Duodenal mucosa (tissue), 2 donors: ENCODE results near the gene MMP21.

Experiments used
- H3K27ac ChIP-seq: one replicate; pipeline ENCODE4 v1.7.0; 2013; ENCODE audit warnings: low read depth, low read length
- H3K27me3 ChIP-seq, 2 donors: one replicate each; pipeline ENCODE4 v1.7.0; 2013; ENCODE audit warnings: low read length in 2 of 2, control low read depth in 1 of 2; ENCODE audit not compliant: insufficient read depth in 2 of 2, control insufficient read depth in 1 of 2
- H3K36me3 ChIP-seq, 2 donors: one replicate each; pipeline ENCODE4 v1.7.0; 2013; ENCODE audit warnings: low read length in 2 of 2, control low read depth in 1 of 2; ENCODE audit not compliant: insufficient read depth in 2 of 2, control insufficient read depth in 1 of 2
- H3K4me1 ChIP-seq, 2 donors: one replicate each; pipeline ENCODE4 v1.7.0; 2013; ENCODE audit warnings: low read length in 2 of 2, control low read depth in 1 of 2; ENCODE audit not compliant: insufficient read depth in 2 of 2, control insufficient read depth in 1 of 2
- H3K4me3 ChIP-seq, 2 donors: one replicate each; pipeline ENCODE4 v1.7.0; 2013; ENCODE audit warnings: low read length in 2 of 2, low read depth in 1 of 2
- H3K9ac ChIP-seq, 2 donors: one replicate each; pipeline ENCODE4 v1.7.0; 2013; ENCODE audit warnings: low read length in 2 of 2, low read depth in 1 of 2
- H3K9me3 ChIP-seq, 2 donors: one replicate each; pipeline ENCODE4 v1.7.0; 2013; ENCODE audit warnings: low read length in 2 of 2, control low read depth in 1 of 2; ENCODE audit not compliant: control insufficient read depth in 1 of 2

Gene MMP21

DNA sequence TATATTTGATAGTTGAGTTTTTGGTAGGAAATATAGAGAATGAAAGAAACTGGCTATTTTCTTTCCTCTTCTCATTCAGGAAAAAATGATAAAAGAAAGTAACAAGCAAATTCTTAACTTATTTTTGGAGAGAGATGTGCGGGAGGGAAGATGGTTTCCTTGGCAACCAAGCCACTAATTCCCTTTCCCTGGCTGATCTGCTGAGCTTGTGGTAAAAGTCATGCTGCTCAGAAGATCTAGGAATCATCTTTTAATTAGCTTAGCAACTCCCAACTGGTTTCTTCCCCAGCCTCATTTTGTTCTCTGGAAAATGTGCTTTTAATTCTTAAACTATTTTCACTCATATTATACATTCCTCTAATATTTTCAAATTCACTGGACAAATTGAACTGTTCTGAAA is 35.6 kb upstream of the MMP21 start:
- Histone ChIP-seq H3K9me3 (no peaks in the 10 kb centered on the region), H3K36me3 (peaks cover 9 to 63% of the 10 kb centered on the region in 2 donors), H3K27me3 (no peaks in the 10 kb centered on the region), H3K4me3 (no peak overlapping the region), H3K27ac (no peak overlapping the region), H3K9ac (no peak overlapping the region), H3K4me1 (no peaks in the 10 kb centered on the region)

DNA sequence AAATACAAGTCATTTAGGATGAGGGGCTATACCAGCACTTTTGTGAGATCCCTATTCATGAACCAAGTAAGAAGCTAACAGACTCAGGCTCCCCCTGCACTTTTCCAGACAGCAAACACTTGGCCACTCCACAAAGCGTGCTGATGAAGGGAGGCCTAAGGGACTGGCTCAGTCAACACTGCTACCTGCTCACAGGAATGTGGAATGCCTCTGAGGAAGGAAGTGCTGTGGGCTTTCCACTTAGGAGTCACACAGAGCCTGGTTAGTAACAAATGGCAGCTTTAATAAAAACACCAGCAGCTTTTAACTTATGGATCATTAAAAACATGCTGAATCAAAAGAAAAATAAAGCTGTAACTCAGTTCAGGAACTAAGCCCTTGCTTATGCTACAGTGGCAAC is 32.4 kb upstream of the MMP21 start:
- Histone ChIP-seq H3K27me3 (no peaks in the 10 kb centered on the region), H3K4me3 (no peak overlapping the region), H3K4me1 (no peaks in the 10 kb centered on the region), H3K27ac (no peak overlapping the region), H3K9me3 (no peaks in the 10 kb centered on the region), H3K9ac (no peak overlapping the region), H3K36me3 (peaks cover 11 to 55% of the 10 kb centered on the region in 2 donors)

- Histone ChIP-seq H3K9me3 (no peaks in the 10 kb centered on the region), H3K27me3 (no peaks in the 10 kb centered on the region), H3K4me3 (no peak overlapping the region), H3K9ac (no peak overlapping the region), H3K4me1 (no peaks in the 10 kb centered on the region), H3K36me3 (peaks cover 7 to 61% of the 10 kb centered on the region in 2 donors), H3K27ac (no peak overlapping the region)
These were observed 27.1 kb upstream of the MMP21 start for GRCh38 chr10:125802739-125803138.

- Histone ChIP-seq H3K27me3 (no peaks in the 10 kb centered on the region), H3K9me3 (no peaks in the 10 kb centered on the region), H3K4me1 (no peaks in the 10 kb centered on the region), H3K9ac (no peak overlapping the region), H3K27ac (no peak overlapping the region), H3K36me3 (peaks cover 7 to 62% of the 10 kb centered on the region in 2 donors), H3K4me3 (no peak overlapping the region)
These were observed 26.5 kb upstream of the MMP21 start for GRCh38 chr10:125802131-125802530.

GRCh38 chr10:125801574-125801973 is 26.0 kb upstream of the MMP21 start:
- no peaks in the 10 kb centered on the region for H3K27me3 ChIP-seq
- H3K4me1 ChIP-seq = no peaks in the 10 kb centered on the region
- H3K9me3 ChIP-seq = no peaks in the 10 kb centered on the region
- peaks cover 7 to 59% of the 10 kb centered on the region in 2 donors for H3K36me3 ChIP-seq
- H3K27ac ChIP-seq = no peak overlapping the region
- no peak overlapping the region for H3K4me3 ChIP-seq
- H3K9ac ChIP-seq = no peak overlapping the region

DNA sequence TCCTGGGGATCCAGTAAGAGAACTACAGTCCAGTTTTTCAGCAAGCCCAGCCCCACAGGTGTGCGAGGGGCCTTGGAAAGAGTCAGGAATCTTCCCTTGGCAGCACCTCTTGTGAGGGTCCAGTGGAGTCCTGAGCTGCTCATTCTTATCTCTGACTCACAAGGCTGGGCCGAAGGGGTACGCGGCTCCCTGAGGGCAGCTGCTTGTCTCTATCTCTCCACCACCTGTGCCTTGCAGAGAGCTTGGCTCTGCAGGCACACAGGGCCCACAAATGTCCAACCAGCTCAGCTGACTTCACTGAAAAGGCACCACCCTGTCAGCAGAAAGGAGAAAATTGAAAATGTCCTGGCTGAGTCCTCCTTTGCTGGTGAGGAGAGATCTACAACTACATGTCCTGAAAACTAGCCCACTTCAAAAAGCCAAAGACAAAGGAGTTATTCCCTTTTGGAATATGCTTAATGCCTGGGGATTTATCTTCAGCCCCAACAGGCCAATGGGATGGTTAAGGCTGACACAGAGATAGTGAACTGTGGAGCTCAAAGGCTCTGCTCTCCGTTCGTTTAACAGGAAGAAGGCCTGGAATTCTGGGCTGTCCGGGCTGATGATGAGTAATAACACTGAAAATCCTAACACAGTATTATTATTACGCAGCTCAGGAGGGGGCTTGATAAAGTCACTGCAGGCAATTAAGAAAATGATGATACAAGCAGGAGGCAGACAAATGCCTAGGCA is 24.0 kb upstream of the MMP21 start:
- H3K27ac ChIP-seq = no peak overlapping the region
- no peaks in the 10 kb centered on the region for H3K27me3 ChIP-seq
- H3K4me1 ChIP-seq = no peaks in the 10 kb centered on the region
- no peak overlapping the region for H3K9ac ChIP-seq
- H3K36me3 ChIP-seq = peaks cover 6 to 58% of the 10 kb centered on the region in 2 donors
- no peak overlapping the region for H3K4me3 ChIP-seq
- no peaks in the 10 kb centered on the region for H3K9me3 ChIP-seq

GRCh38 chr10:125797994-125798662 is 22.5 kb upstream of the MMP21 start:
- H3K27me3 ChIP-seq = no peaks in the 10 kb centered on the region
- no peaks in the 10 kb centered on the region for H3K4me1 ChIP-seq
- H3K9ac ChIP-seq = no peak overlapping the region
- peaks cover 10 to 62% of the 10 kb centered on the region in 2 donors for H3K36me3 ChIP-seq
- no peaks in the 10 kb centered on the region for H3K9me3 ChIP-seq
- no peak overlapping the region for H3K27ac ChIP-seq
- no peak overlapping the region for H3K4me3 ChIP-seq

GRCh38 chr10:125797424-125797823 is 21.8 kb upstream of the MMP21 start:
- Histone ChIP-seq H3K4me1 (no peaks in the 10 kb centered on the region), H3K27ac (no peak overlapping the region), H3K27me3 (no peaks in the 10 kb centered on the region), H3K9me3 (no peaks in the 10 kb centered on the region), H3K4me3 (no peak overlapping the region), H3K36me3 (peaks cover 17 to 62% of the 10 kb centered on the region in 2 donors), H3K9ac (no peak overlapping the region)

DNA sequence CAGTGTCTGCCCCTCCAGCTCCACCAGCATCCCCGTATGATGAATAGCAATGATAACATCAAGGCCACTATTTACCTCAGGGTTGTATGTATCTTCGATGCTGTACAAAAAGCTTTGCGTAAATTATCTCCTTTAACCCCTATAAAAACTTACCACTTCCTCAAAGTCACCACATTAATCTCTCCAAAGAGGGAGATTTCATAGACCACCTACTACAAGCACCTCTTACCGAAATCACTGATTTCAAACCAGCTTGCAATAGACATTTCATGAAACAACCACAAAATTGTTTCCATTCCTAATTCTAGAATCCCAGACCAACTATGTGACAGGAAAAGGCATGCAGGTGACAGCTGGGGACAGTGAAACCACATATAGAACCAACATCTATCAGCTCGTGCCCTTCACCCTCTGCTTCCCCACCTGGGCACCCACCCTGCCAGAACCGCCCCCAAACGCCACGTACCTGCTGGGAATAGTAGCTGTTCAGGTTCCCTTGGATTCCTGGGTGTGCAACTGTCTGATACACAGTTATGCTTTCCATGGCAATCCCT is 20.1 kb upstream of the MMP21 start:
- H3K27me3 ChIP-seq = no peaks in the 10 kb centered on the region
- no peaks in the 10 kb centered on the region for H3K9me3 ChIP-seq
- H3K9ac ChIP-seq = no peak overlapping the region
- H3K4me3 ChIP-seq = no peak overlapping the region
- H3K4me1 ChIP-seq = no peaks in the 10 kb centered on the region
- no peak overlapping the region for H3K27ac ChIP-seq
- peaks cover 21 to 68% of the 10 kb centered on the region in 2 donors for H3K36me3 ChIP-seq

GRCh38 chr10:125795128-125795527 is 19.5 kb upstream of the MMP21 start:
- no peak overlapping the region for H3K4me3 ChIP-seq
- H3K9me3 ChIP-seq = no peaks in the 10 kb centered on the region
- no peaks in the 10 kb centered on the region for H3K27me3 ChIP-seq
- peaks cover 21 to 66% of the 10 kb centered on the region in 2 donors for H3K36me3 ChIP-seq
- H3K27ac ChIP-seq = no peak overlapping the region
- H3K4me1 ChIP-seq = no peaks in the 10 kb centered on the region
- H3K9ac ChIP-seq = no peak overlapping the region
